ENCODE results near the gene TRIOBP.
"Not testable (repeated sequence)": the region's sequence is repeated elsewhere in the genome, so short reads cannot be mapped to it uniquely, and the experiment has no call there.

The TRIOBP gene

DNA sequence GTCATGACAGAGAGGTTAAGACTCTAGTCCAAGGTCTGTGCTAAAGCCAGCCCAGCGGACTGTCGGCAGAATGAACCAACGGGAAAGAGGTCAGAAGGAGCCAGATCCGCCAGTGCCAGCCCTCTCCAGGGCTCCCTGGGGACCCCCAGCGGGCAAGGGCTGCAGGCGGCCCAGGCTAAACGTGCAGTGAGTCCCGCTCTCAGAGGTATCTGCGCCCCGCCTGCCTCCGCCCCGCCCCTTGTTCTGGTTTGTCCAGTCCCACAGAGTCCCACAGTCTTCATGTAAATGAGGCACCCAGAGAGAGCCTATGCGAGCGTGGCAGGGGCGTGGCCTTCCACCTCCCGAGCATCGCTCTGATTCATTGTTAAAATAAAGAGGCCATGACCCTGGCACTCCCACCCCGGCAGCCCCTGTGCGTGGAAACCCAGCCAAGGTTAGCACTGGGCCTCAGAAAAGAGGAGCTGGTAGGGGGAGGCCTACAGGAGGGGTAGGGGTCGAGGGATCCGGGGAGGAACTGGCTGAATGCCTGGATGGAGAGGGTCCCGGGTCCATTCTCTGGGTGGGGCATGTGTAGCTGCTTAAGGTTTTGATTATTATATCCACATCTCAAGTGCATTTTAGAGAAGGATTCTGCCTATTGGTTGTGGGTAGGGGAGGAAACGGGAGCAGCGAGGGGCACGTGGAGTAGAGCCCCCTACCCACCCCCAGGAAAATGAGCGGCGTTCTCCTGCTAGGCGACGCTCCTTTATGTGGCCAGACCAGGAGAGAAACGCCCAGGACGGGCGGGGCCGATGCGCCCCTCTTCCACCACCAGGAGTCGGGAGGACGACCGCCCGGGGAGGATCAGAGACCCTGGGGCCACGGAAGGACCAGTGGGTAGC, at the start of gene TRIOBP:
Gene TRIOBP, plus strand, starts transcription at position 392 of the 881 bp plus-strand sequence. CDS start 4,318 bp downstream, outside the sequence.
- peak; percentile 84 to 88 for DNase-seq (ENCODE audit: low read depth in 2 of 2)

DNA sequence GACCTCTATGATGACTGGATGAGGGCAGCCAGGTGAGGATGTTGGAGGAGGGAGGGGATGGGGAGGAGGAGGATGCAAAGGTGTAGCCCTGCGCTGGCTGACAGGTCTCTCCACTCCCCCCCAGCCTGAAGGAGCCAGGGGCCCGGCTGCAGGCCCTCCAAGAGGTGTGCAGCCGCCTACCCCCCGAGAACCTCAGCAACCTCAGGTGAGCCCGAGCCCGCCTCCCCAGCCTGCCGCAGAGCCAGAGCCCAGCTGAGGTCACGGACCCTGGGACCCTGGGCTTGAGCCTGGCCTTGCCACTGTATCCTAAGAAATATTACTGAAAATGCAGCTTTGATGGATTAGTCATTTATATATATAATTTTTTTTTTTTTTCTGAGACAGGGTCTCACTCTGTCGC, 49.5 kb upstream of the TRIOBP start:
- DNase-seq (ENCODE audit: low read depth in 2 of 2) = no peak

DNA sequence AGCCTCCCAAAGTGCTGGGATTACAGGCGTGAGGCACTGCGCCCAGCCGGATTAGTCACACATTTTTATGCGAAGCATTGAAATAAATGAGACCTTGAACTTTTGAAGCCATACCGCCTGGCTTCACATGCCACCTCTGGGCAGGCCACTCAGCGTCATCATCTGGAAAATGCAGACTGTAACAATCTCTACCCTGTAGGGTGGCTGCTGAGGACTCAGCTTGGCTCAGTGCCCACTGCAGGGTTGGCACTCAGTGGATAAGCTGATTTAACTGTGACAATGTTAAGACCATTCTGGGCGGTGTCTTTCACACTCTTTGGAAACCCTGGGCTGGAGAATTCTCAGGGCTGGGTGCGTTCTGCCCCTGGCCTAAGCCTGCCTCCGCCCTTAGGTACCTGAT, 48.9 kb upstream of the TRIOBP start:
- DNase-seq (ENCODE audit: low read depth in 2 of 2) = no peak

DNA sequence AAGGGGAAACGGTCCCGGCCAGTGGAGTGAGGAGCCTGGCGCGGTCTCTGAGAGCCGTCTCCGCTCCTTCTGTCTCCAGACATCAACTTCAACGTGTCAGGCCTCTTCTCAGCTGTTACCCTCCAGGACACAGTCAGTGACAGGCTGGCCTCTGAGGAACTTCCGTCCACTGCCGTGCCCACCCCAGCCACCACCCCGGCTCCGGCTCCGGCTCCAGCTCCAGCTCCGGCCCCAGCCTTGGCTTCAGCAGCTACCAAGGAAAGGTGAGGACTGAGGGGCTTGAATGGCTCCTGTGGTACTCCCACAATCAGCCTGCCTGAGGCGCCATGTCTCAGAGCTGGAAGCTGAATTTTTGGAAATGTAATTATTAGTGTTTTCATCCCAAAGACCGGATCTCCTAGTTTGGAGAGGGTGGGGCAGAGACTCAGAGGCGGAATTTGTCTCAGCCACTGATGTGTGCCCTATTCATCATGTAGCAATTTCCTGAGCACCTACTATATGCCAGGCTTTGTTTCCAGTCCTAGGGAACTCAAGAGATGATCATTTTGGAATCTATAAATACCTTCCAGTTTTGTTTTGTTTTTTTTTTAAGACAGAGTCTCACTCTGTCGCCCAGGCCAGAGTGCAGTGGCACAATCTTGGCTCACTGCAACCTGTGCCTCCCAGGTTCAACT, 46.2 kb upstream of the TRIOBP start:
- no peak for DNase-seq (ENCODE audit: low read depth in 2 of 2)

- DNase-seq (ENCODE audit: low read depth in 2 of 2) = no peak
Observed at GRCh38 chr22:37654563-37655251, 42.1 kb upstream of the TRIOBP start.

GRCh38 chr22:37655252-37655563, 41.6 kb upstream of the TRIOBP start:
- no peak for DNase-seq (ENCODE audit: low read depth in 2 of 2)

DNA sequence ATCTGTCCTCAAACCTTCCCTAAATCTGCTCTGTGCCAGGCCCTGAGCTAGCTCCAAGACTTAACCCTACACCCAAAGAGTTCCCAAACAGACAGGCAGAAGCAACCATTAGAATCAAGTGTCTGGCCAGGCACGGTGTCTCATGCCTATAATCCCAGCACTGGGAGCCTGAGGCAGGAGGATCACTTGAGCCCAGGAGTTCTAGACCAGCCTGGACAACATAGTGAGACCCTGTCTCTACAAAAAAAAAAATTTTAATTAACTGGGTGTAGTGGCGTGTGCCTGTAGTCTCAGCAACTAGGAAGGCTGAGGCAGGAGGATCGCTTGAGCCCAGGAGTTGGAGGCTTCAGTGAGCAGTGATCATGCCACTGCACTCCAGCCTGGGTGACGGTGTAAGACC, 40.3 kb upstream of the TRIOBP start:
- not testable (repeated sequence) for DNase-seq (ENCODE audit: low read depth in 2 of 2)

DNA sequence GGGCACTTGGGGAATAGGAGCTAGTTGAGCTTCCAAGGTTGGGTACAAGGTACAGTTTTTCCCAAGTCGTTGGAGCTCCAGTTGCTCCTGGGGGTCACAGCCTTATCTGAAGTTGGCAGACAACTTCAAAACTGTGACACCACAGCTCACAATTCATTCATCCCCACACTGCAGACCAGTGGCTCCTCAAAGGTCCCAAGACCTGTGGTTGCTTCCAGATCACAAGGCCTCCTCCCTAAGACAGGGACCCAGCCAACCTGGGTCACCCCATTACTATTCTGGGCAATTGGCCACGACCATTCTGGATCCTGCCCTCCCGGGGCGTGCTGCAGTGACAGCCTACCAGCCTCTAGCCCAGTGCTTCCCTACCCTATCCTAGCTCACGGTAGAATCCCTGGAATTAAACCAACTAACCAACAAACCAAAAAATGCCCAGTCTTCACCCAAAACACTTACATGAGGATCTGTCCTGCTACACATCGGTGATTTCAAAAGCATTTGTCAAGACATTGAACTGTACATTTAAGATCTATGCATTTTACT, 39.2 kb upstream of the TRIOBP start:
- no peak for DNase-seq (ENCODE audit: low read depth in 2 of 2)

DNA sequence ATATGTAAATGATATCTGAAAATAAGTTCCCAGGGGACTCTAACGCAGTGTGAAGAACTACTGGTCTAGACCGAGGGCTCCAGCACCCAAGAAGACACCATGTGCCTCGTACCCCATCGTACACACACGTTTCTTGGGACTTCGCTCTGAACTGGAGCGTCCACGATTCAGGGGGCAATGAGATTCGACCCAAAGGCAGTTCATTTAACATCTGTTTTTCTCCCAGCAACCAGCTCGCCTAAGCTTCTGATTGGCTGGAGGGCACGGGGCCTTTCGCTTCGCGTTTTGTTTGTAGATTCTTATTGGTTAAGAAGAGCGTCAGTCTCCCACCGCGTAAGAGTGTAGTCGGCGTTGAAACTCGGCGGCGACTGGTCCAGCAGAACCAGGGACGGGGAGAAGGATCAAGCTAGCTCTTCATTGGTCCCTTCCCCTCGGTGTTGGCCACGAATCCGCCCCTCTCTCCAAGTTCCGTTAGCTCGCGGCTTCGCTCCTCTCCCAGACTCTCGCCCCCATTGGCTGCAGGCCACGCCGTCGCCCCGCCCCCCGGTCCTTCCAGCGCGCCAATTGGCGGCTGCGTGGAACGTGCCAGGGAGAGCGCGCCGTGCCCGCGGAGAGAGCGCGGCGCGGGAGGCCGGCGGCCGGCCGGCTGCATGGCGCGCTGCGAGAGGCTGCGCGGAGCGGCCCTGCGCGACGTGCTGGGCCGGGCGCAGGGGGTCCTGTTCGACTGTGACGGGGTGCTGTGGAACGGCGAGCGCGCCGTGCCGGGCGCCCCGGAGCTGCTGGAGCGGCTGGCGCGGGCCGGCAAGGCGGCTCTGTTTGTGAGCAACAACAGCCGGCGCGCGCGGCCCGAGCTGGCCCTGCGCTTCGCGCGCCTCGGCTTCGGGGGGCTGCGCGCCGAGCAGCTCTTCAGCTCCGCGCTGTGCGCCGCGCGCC, 38.4 kb upstream of the TRIOBP start, which contains the start of gene PDXP:
Gene PDXP, plus strand, starts transcription at position 591 of the 933 bp plus-strand sequence. Its CDS starts 60 bp downstream, at position 651.
- peak; percentile 98 for DNase-seq (ENCODE audit: low read depth in 2 of 2)

DNA sequence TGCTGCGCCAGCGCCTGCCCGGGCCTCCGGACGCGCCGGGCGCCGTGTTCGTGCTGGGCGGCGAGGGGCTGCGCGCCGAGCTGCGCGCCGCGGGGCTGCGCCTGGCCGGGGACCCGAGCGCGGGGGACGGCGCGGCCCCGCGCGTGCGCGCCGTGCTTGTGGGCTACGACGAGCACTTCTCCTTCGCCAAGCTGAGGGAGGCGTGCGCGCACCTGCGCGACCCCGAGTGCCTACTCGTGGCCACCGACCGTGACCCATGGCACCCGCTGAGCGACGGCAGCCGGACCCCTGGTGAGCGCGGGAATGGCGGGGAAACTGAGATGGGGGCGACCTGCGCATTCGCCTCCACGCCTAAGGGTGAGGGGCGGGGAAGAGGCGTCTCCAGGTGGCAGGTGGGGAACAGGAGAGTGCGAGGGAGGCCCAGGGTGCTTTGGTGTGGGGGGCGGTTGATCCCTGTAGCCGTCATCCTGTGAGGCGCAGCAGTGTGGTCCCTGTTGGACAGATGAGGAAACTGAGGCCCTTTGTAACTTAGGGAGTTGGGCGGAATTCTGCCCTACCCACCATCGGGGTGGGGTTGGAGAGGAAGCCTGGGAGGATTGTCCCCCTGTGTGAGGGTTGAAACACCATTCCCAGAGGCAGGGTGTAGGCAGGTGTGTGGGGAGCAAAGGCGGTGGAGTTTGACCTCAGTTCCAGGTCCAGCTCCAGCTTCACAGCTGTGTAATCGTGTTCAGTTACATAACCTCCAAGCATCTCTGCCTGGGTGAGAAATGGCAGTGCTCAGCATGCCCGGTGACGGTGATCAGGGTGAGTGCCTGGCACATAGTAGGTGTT, 37.6 kb upstream of the TRIOBP start:
- DNase-seq (ENCODE audit: low read depth in 2 of 2) = no peak

DNA sequence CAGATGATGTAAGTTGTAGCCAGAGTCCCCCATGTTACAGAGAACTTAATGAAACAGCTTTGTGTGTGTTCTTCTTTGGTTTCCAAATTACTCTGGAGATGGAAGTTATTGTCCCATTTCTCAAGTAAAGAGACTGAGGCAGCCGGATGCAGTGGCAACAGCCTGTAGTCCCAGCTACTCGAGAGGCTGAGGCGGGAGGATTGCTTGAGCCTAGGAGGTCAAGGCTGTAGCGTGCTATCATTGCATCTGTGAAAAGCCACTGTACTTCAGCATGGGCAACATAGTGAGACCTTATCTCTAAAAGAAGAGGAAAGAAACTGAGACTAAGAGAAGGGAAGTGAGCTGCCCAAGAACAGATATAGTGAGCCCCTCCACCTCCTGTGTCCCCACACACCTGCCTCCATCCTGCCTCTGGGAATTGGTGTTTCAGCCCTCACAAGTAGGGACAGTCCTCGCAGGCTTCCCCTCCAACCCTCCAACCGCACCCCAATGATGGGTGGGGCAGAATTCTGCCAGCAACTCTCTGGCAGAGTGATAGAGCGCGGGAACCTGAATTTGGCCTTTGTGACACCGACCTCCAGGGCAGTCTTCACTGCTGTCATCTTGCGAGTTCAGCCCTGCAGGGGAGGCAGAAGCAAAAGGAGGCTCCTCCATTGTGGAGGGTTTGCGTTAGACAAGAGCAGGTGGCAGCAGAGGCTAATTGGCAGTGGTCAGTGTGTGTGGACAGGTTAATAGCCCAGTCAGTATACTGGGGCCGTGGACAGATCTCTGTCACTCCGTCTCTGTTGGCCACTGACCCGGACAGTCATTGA, 36.7 kb upstream of the TRIOBP start:
- DNase-seq (ENCODE audit: low read depth in 2 of 2) = no peak

DNA sequence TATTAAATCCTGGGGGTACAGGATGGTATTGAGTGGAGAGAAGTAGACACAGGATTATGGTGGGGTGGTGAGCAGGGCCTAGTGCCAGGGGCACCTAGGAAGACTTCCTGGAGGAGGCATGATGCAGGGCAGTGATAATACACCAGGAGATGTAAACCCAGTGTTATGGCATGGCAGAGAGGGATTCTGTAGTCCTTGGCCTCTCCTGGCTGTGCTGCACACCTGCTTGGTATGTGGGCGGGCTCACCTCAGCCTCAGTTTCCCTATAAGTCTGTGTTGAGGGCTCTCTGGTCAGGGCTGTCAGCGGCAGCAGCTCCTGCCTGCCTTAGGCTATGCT, 36.2 kb upstream of the TRIOBP start:
- DNase-seq (ENCODE audit: low read depth in 2 of 2) = no peak

DNA sequence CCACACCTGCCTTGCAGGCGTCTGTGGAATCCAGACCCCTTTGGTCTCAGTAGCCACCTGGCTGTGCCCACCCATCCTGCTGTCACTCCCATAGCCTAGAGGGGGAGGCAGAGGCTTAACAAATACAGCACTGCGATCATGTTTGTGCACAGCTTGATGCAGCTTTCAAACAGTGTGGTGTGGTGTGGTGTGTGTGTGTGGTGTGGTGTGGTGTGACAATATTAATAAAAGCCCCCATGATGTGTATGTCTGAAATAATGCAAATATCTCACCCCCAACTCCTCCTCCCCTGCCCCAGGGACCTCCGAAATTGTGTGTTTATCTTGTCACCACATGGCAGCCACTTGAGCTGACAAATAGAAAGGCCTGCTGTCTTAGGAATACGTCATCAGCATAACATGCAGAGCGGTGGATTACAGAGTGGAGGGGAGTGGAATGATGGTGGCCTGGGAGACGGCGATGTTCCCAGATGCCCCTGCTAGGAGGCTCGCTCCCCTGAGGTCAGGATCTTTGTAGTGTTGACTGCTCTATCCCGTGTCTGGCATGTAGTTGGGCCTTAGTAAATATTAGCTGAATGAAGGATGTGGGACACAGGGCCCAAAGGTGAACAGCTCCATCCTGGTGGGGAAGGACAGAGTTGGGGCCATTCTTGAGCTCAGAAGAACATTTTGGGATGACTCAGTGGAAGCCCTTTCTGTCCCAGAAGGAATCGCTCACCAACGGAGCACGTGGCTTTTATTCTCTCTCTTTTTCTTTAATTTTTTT, 35.5 kb upstream of the TRIOBP start:
- no peak for DNase-seq (ENCODE audit: low read depth in 2 of 2)

- no peak for DNase-seq (ENCODE audit: low read depth in 2 of 2)
Observed at GRCh38 chr22:37662039-37662438, 34.8 kb upstream of the TRIOBP start.

- no peak for DNase-seq (ENCODE audit: low read depth in 2 of 2)
Observed at GRCh38 chr22:37663521-37664140, 33.2 kb upstream of the TRIOBP start.

GRCh38 chr22:37664249-37665101, 32.4 kb upstream of the TRIOBP start:
- no peak for DNase-seq (ENCODE audit: low read depth in 2 of 2)

GRCh38 chr22:37665487-37665886, 31.4 kb upstream of the TRIOBP start:
- DNase-seq (ENCODE audit: low read depth in 2 of 2) = no peak
